Nephron (organoid): ENCODE results near the gene RAB8A.

Experiments
- H3K27ac Mint-ChIP-seq, 3 experiments: 2 replicates each; pipeline ENCODE4 v1.8.0; 2020; ENCODE audit warnings: mixed read lengths in 3 of 3, mild to moderate bottlenecking in 2 of 3, moderate library complexity in 1 of 3
- H3K27me3 Mint-ChIP-seq: 2 replicates; pipeline ENCODE4 v1.8.0; 2021; ENCODE audit warnings: low read depth, mild to moderate bottlenecking, moderate library complexity, mixed read lengths
- H3K36me3 Mint-ChIP-seq: 2 replicates; pipeline ENCODE4 v1.8.0; 2020; ENCODE audit warnings: low read depth, mixed read lengths
- H3K4me1 Mint-ChIP-seq: 2 replicates; pipeline ENCODE4 v1.8.0; 2020; ENCODE audit warnings: mixed read lengths
- H3K4me3 Mint-ChIP-seq, 3 experiments: 2 replicates each; pipeline ENCODE4 v1.8.0; 2020; ENCODE audit warnings: mild to moderate bottlenecking in 3 of 3, mixed read lengths in 3 of 3, moderate library complexity in 2 of 3
- H3K9me3 Mint-ChIP-seq: 2 replicates; pipeline ENCODE4 v1.8.0; 2020; ENCODE audit warnings: mixed read lengths
- CTCF ChIP-seq, 3 experiments: fragments of 200-600 bp; sonication (generic); IDR thresholded peaks; one replicate each; pipeline ENCODE4 v1.5.0; 2021; ENCODE audit warnings: antibody characterized with exemption in 3 of 3; ENCODE audit not compliant: unreplicated experiment in 3 of 3

RAB8A gene

DNA sequence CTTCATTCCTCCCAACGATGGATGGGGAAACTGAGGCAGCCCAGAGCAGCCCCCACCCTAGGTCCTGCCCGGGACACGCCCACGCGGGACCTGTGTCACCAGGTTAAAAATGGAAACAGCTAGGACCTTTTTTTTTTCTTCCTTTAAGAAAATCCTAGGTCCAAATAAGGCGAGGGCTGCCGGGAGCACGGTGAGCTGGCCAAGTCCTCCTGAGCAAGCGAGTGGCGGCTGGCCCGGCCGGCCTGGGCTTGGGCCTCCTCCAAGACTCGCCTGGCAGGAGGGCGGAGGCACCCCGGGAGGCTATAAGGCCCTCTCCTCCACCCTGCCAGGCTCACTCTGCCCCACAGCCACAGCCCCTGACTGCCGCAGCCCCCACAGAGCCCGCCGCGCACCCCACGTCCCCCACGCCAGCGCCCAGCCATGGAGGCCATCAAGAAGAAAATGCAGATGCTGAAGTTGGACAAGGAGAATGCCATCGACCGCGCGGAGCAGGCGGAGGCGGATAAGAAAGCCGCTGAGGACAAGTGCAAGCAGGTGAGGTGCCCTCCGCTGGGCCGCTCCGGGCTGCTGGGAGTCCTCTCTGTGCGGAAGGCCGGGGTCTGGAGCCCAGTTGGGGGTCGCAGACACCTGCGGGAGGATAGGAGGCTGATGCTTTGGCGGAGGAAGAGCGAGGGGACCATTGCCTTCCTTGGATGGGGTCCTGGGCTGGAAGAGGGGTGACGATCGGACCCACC lies 44.3 kb upstream of the RAB8A start:
- Mint-ChIP-seq H3K4me1 (no peaks in the 10 kb centered on the region), H3K27me3 (peaks cover 4% of the 10 kb centered on the region), H3K9me3 (peaks cover 5% of the 10 kb centered on the region), H3K27ac (no peak overlapping the region), H3K36me3 (no peaks in the 10 kb centered on the region), H3K4me3 (no peak overlapping the region)
- TF ChIP-seq CTCF (IDR thresholded peaks at IDR 0.05; ENCODE audit: unreplicated experiment in 3 of 3): no peak

- Mint-ChIP-seq H3K36me3 (no peaks in the 10 kb centered on the region), H3K9me3 (no peaks in the 10 kb centered on the region), H3K27ac (no peak overlapping the region), H3K4me3 (no peak overlapping the region), H3K27me3 (no peaks in the 10 kb centered on the region), H3K4me1 (peaks cover under 1% of the 10 kb centered on the region)
- no peak for TF ChIP-seq CTCF (IDR thresholded peaks at IDR 0.05; ENCODE audit: unreplicated experiment in 3 of 3)
Measured at GRCh38 chr19:16068696-16069259, 42.9 kb upstream of the RAB8A start.

- peaks cover 5% of the 10 kb centered on the region for H3K4me1 Mint-ChIP-seq
- no peak overlapping the region for H3K4me3 Mint-ChIP-seq
- no peaks in the 10 kb centered on the region for H3K36me3 Mint-ChIP-seq
- H3K27me3 Mint-ChIP-seq: no peaks in the 10 kb centered on the region
- H3K27ac Mint-ChIP-seq: no peak overlapping the region
- H3K9me3 Mint-ChIP-seq: no peaks in the 10 kb centered on the region
- no peak for TF ChIP-seq CTCF (IDR thresholded peaks at IDR 0.05; ENCODE audit: unreplicated experiment in 3 of 3)
Measured at GRCh38 chr19:16069813-16070365, 41.8 kb upstream of the RAB8A start.

- H3K9me3 Mint-ChIP-seq: no peaks in the 10 kb centered on the region
- no peaks in the 10 kb centered on the region for H3K36me3 Mint-ChIP-seq
- no peak overlapping the region for H3K4me3 Mint-ChIP-seq
- peaks cover 8% of the 10 kb centered on the region for H3K4me1 Mint-ChIP-seq
- no peaks in the 10 kb centered on the region for H3K27me3 Mint-ChIP-seq
- TF ChIP-seq CTCF (IDR thresholded peaks at IDR 0.05; ENCODE audit: unreplicated experiment in 3 of 3): no peak
- no peak overlapping the region for H3K27ac Mint-ChIP-seq
Measured at GRCh38 chr19:16070366-16070990, 41.2 kb upstream of the RAB8A start.

- Mint-ChIP-seq H3K4me3 (no peak overlapping the region), H3K27me3 (no peaks in the 10 kb centered on the region), H3K4me1 (peaks cover 10% of the 10 kb centered on the region), H3K36me3 (no peaks in the 10 kb centered on the region), H3K27ac (no peak overlapping the region), H3K9me3 (no peaks in the 10 kb centered on the region)
- TF ChIP-seq CTCF (IDR thresholded peaks at IDR 0.05; ENCODE audit: unreplicated experiment in 3 of 3): no peak
Measured at GRCh38 chr19:16071072-16071691, 40.5 kb upstream of the RAB8A start.
